Natural killer cell (primary cell): ENCODE results near the gene EHD4. TPM values are rescaled to one million over a fixed set of nuclear protein-coding genes. Genes with fewer than 3 reads are reported as not detected.

Source experiments
- ATAC-seq, 3 donors: fragments of 150-1000 bp in 2 of 3; fragments of 200-7000 bp in 1 of 3; cut with Tn5 transposase; 1 replicate in 1 of 3; 2 replicates in 2 of 3; pipeline ENCODE4 v1.10.0; 2021; ENCODE audit warnings: mild to moderate bottlenecking in 2 of 3, moderate library complexity in 2 of 3
- DNase-seq, 2 donors: peaks; one replicate each; pipeline versions ENCODE4 v3.0.0 to v3.0.0-alpha.2; 2013 to 2021; ENCODE audit warnings: mixed read lengths in 1 of 2
- H3K27ac ChIP-seq: one replicate; pipeline ENCODE4 v1.5.1; 2013; ENCODE audit warnings: mild to moderate bottlenecking, low read length
- H3K27me3 ChIP-seq: one replicate; pipeline ENCODE4 v1.6.1; 2013; ENCODE audit warnings: low read length; ENCODE audit not compliant: control insufficient read depth, insufficient read depth
- H3K36me3 ChIP-seq: one replicate; pipeline ENCODE4 v1.6.1; 2013; ENCODE audit warnings: low read length; ENCODE audit not compliant: control insufficient read depth, insufficient read depth
- H3K4me1 ChIP-seq: one replicate; pipeline ENCODE4 v1.6.1; 2013; ENCODE audit warnings: low read length; ENCODE audit not compliant: control insufficient read depth, insufficient read depth
- H3K4me3 ChIP-seq: one replicate; pipeline ENCODE4 v1.5.1; 2013; ENCODE audit warnings: low read length
- H3K9me3 ChIP-seq: one replicate; pipeline ENCODE4 v1.6.1; 2013; ENCODE audit warnings: low read length; ENCODE audit not compliant: control insufficient read depth, insufficient read depth
- H3K27ac Mint-ChIP-seq, 2 donors: one replicate each; pipeline ENCODE4 v1.8.0; 2022; ENCODE audit warnings: mild to moderate bottlenecking in 2 of 2, mixed read lengths in 2 of 2, moderate library complexity in 1 of 2
- H3K27me3 Mint-ChIP-seq, 2 donors: one replicate each; pipeline ENCODE4 v1.8.0; 2022; ENCODE audit warnings: low read depth in 2 of 2, mixed read lengths in 2 of 2
- H3K36me3 Mint-ChIP-seq: one replicate; pipeline ENCODE4 v1.8.0; 2022; ENCODE audit warnings: mixed read lengths
- H3K4me1 Mint-ChIP-seq, 2 donors: one replicate each; pipeline ENCODE4 v1.8.0; 2022; ENCODE audit warnings: mixed read lengths in 2 of 2
- H3K4me3 Mint-ChIP-seq: one replicate; pipeline ENCODE4 v1.8.0; 2022; ENCODE audit warnings: mild to moderate bottlenecking, moderate library complexity, mixed read lengths
- H3K9me3 Mint-ChIP-seq, 2 donors: one replicate each; pipeline ENCODE4 v1.8.0; 2022; ENCODE audit warnings: mixed read lengths in 2 of 2
- WGBS: methylation state at CpG from one replicate; pipeline ENCODE4 v1.1.7; 2013; ENCODE audit warnings: missing lambda C conversion rate; ENCODE audit not compliant: insufficient coverage; 5-methylcytosine and 5-hydroxymethylcytosine counted together
- intact Hi-C: fragments of 100-400 bp; cut with micrococcal nuclease; formaldehyde crosslinking; loops from one replicate; pipeline ENCODE4 v1.14.2; 2022
- total RNA-seq, 4 donors: library from RNA; stranded (reverse); fragments of 120-200 nt in 1 of 4; gene quantifications; one replicate each; pipeline versions ENCODE4 v1.2.3 to v1.2.4, GENCODE V29; 2013 to 2022
- TF ChIP-seq, protein P1 (sequence below): fragments of 200-600 bp; IDR thresholded peaks from one replicate; pipeline ENCODE4 v1.8.0; 2022; ENCODE audit warnings: antibody characterized with exemption

Gene EHD4
- total RNA-seq, 3 donors from 2014 or later (not counting 1 experiment from before 2014, with no cell fraction given): 28.4 to 34.6 (median 31.7) TPM

DNA sequence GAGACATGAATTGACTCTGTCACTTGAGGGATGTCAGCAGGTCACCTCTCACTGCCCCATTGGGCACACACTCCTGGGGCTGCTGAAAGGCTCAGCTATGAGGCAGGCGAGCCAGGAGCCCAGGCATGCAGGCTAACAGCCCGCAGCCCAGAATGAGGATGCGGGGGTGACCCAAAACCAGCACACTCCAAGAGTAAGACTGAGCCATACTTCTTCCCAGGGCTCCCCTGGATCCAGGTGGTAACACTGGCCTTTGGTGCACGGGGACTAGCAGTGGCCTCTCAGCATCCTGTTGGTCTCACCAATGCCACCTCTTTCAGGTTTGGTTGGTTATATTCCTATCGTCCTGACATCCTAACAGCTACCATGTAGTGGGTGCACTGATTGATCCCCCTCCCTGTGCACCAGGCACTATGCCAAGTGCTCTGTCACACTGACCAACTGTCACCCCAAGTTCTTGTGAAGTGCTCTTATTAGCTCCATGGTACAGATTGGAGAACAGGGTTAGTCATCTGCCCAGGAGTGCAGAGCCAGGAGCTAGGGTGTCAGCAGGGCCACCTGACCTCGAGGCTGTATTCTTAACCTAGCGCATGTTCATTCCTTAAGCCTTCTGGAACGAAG lies 53.7 kb downstream of the EHD4 start:
- H3K4me1 ChIP-seq: peaks cover 9% of the 10 kb centered on the region
- Mint-ChIP-seq H3K4me1 (peaks cover 9 to 14% of the 10 kb centered on the region in 2 donors), H3K4me3 (no peak overlapping the region), H3K9me3 (no peaks in the 10 kb centered on the region), H3K27me3 (no peaks in the 10 kb centered on the region), H3K27ac (no peak overlapping the region), H3K36me3 (no peaks in the 10 kb centered on the region)
- H3K36me3 ChIP-seq: peaks cover 4% of the 10 kb centered on the region
- no peaks in the 10 kb centered on the region for H3K9me3 ChIP-seq
- no peak for DNase-seq
- ATAC-seq: no peak
- TF ChIP-seq, protein P1, sequence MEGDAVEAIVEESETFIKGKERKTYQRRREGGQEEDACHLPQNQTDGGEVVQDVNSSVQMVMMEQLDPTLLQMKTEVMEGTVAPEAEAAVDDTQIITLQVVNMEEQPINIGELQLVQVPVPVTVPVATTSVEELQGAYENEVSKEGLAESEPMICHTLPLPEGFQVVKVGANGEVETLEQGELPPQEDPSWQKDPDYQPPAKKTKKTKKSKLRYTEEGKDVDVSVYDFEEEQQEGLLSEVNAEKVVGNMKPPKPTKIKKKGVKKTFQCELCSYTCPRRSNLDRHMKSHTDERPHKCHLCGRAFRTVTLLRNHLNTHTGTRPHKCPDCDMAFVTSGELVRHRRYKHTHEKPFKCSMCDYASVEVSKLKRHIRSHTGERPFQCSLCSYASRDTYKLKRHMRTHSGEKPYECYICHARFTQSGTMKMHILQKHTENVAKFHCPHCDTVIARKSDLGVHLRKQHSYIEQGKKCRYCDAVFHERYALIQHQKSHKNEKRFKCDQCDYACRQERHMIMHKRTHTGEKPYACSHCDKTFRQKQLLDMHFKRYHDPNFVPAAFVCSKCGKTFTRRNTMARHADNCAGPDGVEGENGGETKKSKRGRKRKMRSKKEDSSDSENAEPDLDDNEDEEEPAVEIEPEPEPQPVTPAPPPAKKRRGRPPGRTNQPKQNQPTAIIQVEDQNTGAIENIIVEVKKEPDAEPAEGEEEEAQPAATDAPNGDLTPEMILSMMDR: no peak
- H3K4me3 ChIP-seq: no peak overlapping the region
- 85% methylated on average over 8 of the region's 8 CpGs for WGBS
- intact Hi-C loops: no loop called here
- H3K27me3 ChIP-seq: no peaks in the 10 kb centered on the region
- no peak overlapping the region for H3K27ac ChIP-seq

DNA sequence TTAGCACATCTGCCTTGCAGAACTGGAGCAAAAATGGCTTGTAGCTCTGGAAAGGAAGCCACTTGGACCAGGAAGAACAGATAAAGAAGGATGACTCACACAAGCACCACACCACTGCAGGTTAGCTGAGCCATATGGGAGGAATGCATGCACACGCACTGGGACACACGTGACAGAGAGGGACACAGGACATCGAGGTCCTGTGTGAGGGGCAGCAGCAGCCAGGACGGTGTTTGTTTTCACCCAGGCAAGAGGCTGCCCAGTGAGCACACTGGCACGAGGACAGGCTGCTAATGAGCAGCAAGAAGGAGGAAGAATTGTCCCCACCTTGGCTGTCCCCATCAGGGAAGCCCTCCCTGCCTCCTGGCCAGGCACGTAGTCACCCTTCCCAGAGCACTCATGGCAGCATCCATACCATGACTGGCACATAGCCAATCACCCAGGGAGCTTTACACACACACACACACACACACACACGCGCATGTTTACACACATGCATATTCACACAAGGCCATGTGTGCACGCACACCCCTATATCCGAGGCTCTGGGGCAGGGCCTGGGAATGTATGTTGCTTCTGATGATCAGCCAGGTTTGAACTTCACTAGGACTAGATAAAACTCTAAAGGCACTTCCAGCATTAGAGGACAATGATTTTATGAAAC lies 54.5 kb downstream of the EHD4 start:
- Histone ChIP-seq H3K9me3 (no peaks in the 10 kb centered on the region), H3K4me3 (no peak overlapping the region), H3K27ac (no peak overlapping the region), H3K27me3 (no peaks in the 10 kb centered on the region), H3K36me3 (peaks cover 4% of the 10 kb centered on the region), H3K4me1 (peaks cover 9% of the 10 kb centered on the region)
- Mint-ChIP-seq H3K9me3 (no peaks in the 10 kb centered on the region), H3K27me3 (no peaks in the 10 kb centered on the region), H3K4me1 (peaks cover 9 to 14% of the 10 kb centered on the region in 2 donors), H3K36me3 (no peaks in the 10 kb centered on the region), H3K4me3 (no peak overlapping the region), H3K27ac (no peak overlapping the region)
- TF ChIP-seq, protein P1: no peak
- WGBS: 91% methylated on average over 10 of the region's 10 CpGs
- DNase-seq (no peak), ATAC-seq (no peak)
- intact Hi-C loops: no loop called here

DNA sequence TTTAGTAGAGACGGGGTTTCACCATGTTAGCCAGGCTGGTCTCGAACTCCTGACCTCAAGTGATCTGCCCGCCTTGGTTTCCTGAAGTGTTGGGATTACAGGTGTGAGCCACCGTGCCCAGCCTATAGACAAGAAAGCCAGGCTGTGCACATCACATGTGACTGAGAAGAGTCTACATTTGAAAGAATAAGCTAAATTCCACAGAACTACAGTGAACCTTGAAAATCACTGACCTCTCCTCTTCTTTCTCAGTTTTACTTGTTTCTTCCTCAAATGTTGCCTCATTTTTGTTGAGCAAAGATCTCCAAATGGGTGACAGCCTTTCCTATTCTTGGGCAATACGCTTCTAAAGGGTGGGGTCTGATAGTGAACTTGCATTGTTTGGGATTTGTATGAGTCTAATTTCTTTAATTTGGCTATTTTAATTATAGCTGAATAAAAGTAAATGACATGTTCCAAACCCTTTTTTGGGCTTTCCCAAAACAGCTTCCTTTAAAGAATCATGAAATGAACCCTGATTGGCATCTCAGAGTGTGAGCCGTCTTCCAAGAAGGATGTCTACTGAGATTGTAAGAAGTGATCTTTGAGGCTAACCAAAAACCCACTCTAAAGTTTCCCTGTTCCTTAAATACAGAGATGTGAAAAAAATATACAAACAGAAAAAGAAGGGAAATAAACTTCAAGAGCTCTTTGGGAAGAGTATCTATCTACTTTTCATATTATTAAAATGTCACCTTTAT lies 56.9 kb downstream of the EHD4 start:
- Mint-ChIP-seq H3K9me3 (no peaks in the 10 kb centered on the region), H3K4me1 (peaks cover 9 to 14% of the 10 kb centered on the region in 2 donors), H3K36me3 (no peaks in the 10 kb centered on the region), H3K27me3 (no peaks in the 10 kb centered on the region), H3K4me3 (no peak overlapping the region), H3K27ac (no peak overlapping the region)
- WGBS: 88% methylated on average over 5 of the region's 6 CpGs
- ATAC-seq (no peak), DNase-seq (no peak)
- no peaks in the 10 kb centered on the region for H3K27me3 ChIP-seq
- TF ChIP-seq, protein P1: no peak
- H3K36me3 ChIP-seq: peaks cover 4% of the 10 kb centered on the region
- no peak overlapping the region for H3K4me3 ChIP-seq
- intact Hi-C loops: no loop called here
- no peak overlapping the region for H3K27ac ChIP-seq
- peaks cover 9% of the 10 kb centered on the region for H3K4me1 ChIP-seq
- no peaks in the 10 kb centered on the region for H3K9me3 ChIP-seq
